HL-60 (cell line): ENCODE results near the gene SMOC1.

Experiments used
- DNase-seq, 2 experiments: peaks; one replicate each; pipeline ENCODE4 v3.0.0-alpha.2; 2010 to 2020; ENCODE audit warnings: low read depth in 1 of 2, low spot score in 1 of 2
- H3K27ac ChIP-seq: fragments of 250-450 bp; sonication (Bioruptor Pico); replicated peaks from 2 replicates; pipeline ENCODE4 v1.5.1; 2020; ENCODE audit warnings: mild to moderate bottlenecking, moderate library complexity
- H3K27me3 ChIP-seq: fragments of 250-450 bp; sonication (Bioruptor Pico); 2 replicates; pipeline ENCODE4 v1.5.1; 2021; ENCODE audit warnings: mild to moderate bottlenecking, moderate library complexity; ENCODE audit not compliant: insufficient read depth, poor library complexity, severe bottlenecking
- H3K4me3 ChIP-seq: replicated peaks from 2 replicates; pipeline ENCODE4 v1.5.1; 2011; ENCODE audit warnings: mild to moderate bottlenecking, control low read depth, low read length; ENCODE audit not compliant: insufficient read depth
- CTCF ChIP-seq: IDR thresholded peaks from one replicate; pipeline ENCODE4 v1.5.1; 2011; ENCODE audit warnings: low read length, control low read depth, inconsistent platforms; ENCODE audit not compliant: insufficient read depth
- GABPA ChIP-seq: IDR thresholded peaks from 2 replicates; pipeline ENCODE4 v1.6.1; 2012; ENCODE audit warnings: low read depth
- POLR2AphosphoS5 ChIP-seq: IDR thresholded peaks from 2 replicates; pipeline ENCODE4 v1.6.1; 2012; ENCODE audit warnings: low read depth
- REST ChIP-seq: IDR thresholded peaks from 2 replicates; pipeline ENCODE4 v1.6.1; 2012; ENCODE audit warnings: low read depth; ENCODE audit not compliant: insufficient replicate concordance
- SPI1 ChIP-seq: IDR thresholded peaks from 2 replicates; pipeline ENCODE4 v1.6.1; 2012; ENCODE audit warnings: low read depth, mild to moderate bottlenecking, borderline replicate concordance

Gene SMOC1

GRCh38 chr14:69921052-69921451 lies 41.8 kb downstream of the SMOC1 start:
- TF ChIP-seq GABPA = no peak
- no peak for TF ChIP-seq REST
- no peak for TF ChIP-seq SPI1
- TF ChIP-seq CTCF = no peak
- TF ChIP-seq POLR2AphosphoS5 = no peak
- Histone ChIP-seq H3K27ac (no peak overlapping the region), H3K27me3 (no peaks in the 10 kb centered on the region), H3K4me3 (no peak overlapping the region)
- no peak for DNase-seq

- no peak overlapping the region for H3K4me3 ChIP-seq
- H3K27me3 ChIP-seq = no peaks in the 10 kb centered on the region
- H3K27ac ChIP-seq = no peak overlapping the region
- DNase-seq = no peak
- TF ChIP-seq SPI1 = no peak
- TF ChIP-seq POLR2AphosphoS5 = no peak
- TF ChIP-seq CTCF = no peak
- TF ChIP-seq REST = no peak
- TF ChIP-seq GABPA = no peak
Observed at GRCh38 chr14:69922198-69922597, 43.0 kb downstream of the SMOC1 start.

- TF ChIP-seq CTCF (no peak), SPI1 (no peak), GABPA (no peak), REST (no peak), POLR2AphosphoS5 (no peak)
- Histone ChIP-seq H3K4me3 (no peak overlapping the region), H3K27ac (no peak overlapping the region), H3K27me3 (no peaks in the 10 kb centered on the region)
- DNase-seq = no peak
Observed at GRCh38 chr14:69924201-69924600, 45.0 kb downstream of the SMOC1 start.
